Heart right ventricle (tissue), 16 donors: Measurements from ENCODE around the gene ALOX12B. TPM values are rescaled to one million over a fixed set of nuclear protein-coding genes. Genes with fewer than 3 reads are reported as not detected.

Source experiments
- ATAC-seq, 8 donors: fragments of 200-7000 bp; cut with Tn5 transposase; one replicate each; pipeline ENCODE4 v1.9.1; 2020; ENCODE audit warnings: mild to moderate bottlenecking in 8 of 8, moderate library complexity in 8 of 8, moderate number of reproducible peaks in 1 of 8
- DNase-seq, 2 donors: peaks; one replicate each; pipeline ENCODE4 v3.0.0-alpha.2; 2020
- H3K27ac ChIP-seq, 10 donors: fragments of 200-600 bp; sonication (generic) in 2 of 10; one replicate each; pipeline versions ENCODE4 v1.5.0 to v1.8.0; 2020 to 2022; ENCODE audit warnings: mild to moderate bottlenecking in 3 of 10
- H3K27me3 ChIP-seq, 7 donors: fragments of 200-600 bp; one replicate each; pipeline ENCODE4 v1.8.0; 2021 to 2022; ENCODE audit warnings: mild to moderate bottlenecking in 2 of 7
- H3K36me3 ChIP-seq, 9 donors: fragments of 200-600 bp; sonication (generic) in 1 of 9; one replicate each; pipeline versions ENCODE4 v1.5.0 to v1.8.0; 2020 to 2022; ENCODE audit warnings: mild to moderate bottlenecking in 2 of 9
- H3K4me1 ChIP-seq, 9 donors: fragments of 200-600 bp; sonication (generic) in 1 of 9; one replicate each; pipeline versions ENCODE4 v1.5.0 to v1.8.0; 2020 to 2022; ENCODE audit warnings: mild to moderate bottlenecking in 4 of 9
- H3K4me3 ChIP-seq, 10 donors: fragments of 200-600 bp; sonication (generic) in 2 of 10; one replicate each; pipeline versions ENCODE4 v1.5.0 to v1.8.0; 2020 to 2022; ENCODE audit warnings: mild to moderate bottlenecking in 7 of 10, moderate library complexity in 2 of 10
- H3K9me3 ChIP-seq, 11 donors: fragments of 200-600 bp in 10 of 11; sonication (generic) in 2 of 11; one replicate each; pipeline versions ENCODE4 v1.5.0 to v1.8.0; 2013 to 2022; ENCODE audit warnings: mild to moderate bottlenecking in 2 of 11, control low read depth in 1 of 11, moderate library complexity in 1 of 11
- CTCF ChIP-seq, 9 donors: fragments of 200-600 bp; sonication (generic) in 2 of 9; IDR thresholded peaks; one replicate each; pipeline versions ENCODE4 v1.5.0 to v1.8.0; 2021 to 2022; ENCODE audit warnings: antibody characterized with exemption in 9 of 9, mild to moderate bottlenecking in 5 of 9, moderate library complexity in 1 of 9
- WGBS, 2 donors: extraction: QIAGEN DNeasy Blood & Tissue Kit; methylation state at CpG; one replicate each; pipeline ENCODE4 v1.1.7; 2013; ENCODE audit warnings: inconsistent platforms in 1 of 2; 5-methylcytosine and 5-hydroxymethylcytosine counted together
- intact Hi-C, 10 donors: fragments of 100-400 bp; cut with DNase I; formaldehyde crosslinking; loops; one replicate each; pipeline versions ENCODE4 v1.11.1 to v1.14.2; 2022
- polyA plus RNA-seq, 2 donors: library from polyadenylated mRNA; stranded (reverse); fragments of 200-250 nt; gene quantifications; one replicate each; pipeline ENCODE4 v1.2.3, GENCODE V29; 2013
- total RNA-seq, 10 donors: library from RNA; stranded (reverse); fragmentation: NEBNext Ultra II Directional in 3 of 10; extraction: Animal tissue kit (Norgen Biotek cat#: 25700) in 3 of 10; gene quantifications; one replicate each; pipeline versions ENCODE4 v1.2.1 to v1.2.4, GENCODE V29; 2021 to 2023
- donor health status: Arrhythmogenic right ventricular cardiomyopathy.
- donor health status: ischemic (EF 13 %, LVEDD 7.1; RV severe dilation, severe dysfunction).
- donor health status: healthy with polysubstance abuse.
- donor health status: DM: no; HTN: yes; CAD: no.
- donor health status: DM: no; HTN: no; CAD: no.
- donor health status: ischemic (EF 25% LVEDD 6.9; RV normal size, moderate dysfunction).
- donor health status: ischemic (EF 25% LVEDD 5.7; RV mildly dilated, moderate dysfunction).
- donor health status: healthy.
- donor health status: DM: yes; HTN: yes; CAD: no.
- donor health status: Ischemic cardiomyopathy.
- donor health status: ischemic (EF 35%, LVEDD 5.7; RV mildly dilated, moderate dysfunction).
- donor health status: nonischemic (EF 11% LVEDD 7.7; RV severe dilation, severe dysfunction).
- donor health status: DM: yes; HTN: yes; CAD: no.
- donor health status: PGD.
- donor health status: ischemic (EF 29% LVEDD 5.4; RV normal size, mild dysfunction).
- donor health status: nonischemic (EF 23%, LVEDD 6.1; RV moderate dilation, normal function).

The ALOX12B gene
- total and polyA plus RNA-seq, 12 donors: not detected

DNA sequence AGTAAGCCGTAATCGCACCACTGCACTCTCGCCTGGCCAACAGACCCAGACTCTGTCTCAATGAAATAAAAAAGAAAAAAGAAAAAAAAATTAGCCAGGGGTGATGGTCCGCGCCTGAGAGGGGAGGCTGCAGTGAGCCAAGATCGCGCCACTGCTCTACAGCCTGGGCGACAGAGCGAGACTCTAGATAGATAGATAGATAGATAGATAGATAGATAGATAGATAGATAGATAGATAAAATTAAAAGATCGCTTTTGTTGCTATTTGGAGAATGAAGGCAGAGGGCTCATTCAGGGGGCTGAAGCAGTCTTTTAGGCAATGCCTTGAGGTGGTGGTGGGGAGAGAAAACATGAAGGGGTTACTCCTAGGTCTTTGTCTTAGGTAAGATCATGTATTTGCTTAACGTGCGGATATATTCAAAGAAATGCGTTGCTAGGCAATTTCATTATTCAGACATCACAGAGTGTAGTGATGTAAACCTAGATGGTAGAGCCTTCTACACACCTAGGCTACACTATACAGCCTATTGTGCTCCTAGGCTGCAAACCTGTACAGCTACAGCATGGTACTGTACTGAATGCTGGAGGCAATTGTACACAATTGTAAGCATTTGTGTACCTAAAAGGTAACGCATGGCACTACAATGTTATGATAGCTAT lies 40.7 kb upstream of the ALOX12B start:
- Histone ChIP-seq H3K27me3 (peaks cover 0 to 69% (median 15%) of the 10 kb centered on the region in 7 donors), H3K27ac (no peak overlapping the region), H3K4me1 (peaks cover 13 to 41% (median 38%) of the 10 kb centered on the region in 9 donors), H3K36me3 (no peaks in the 10 kb centered on the region), H3K9me3 (no peaks in the 10 kb centered on the region), H3K4me3 (no peak overlapping the region)
- DNase-seq: no peak
- ATAC-seq: no peak
- no peak for TF ChIP-seq CTCF (IDR thresholded peaks at IDR 0.05)
- intact Hi-C loops: loop anchor here in 5 of 10 donors (5.0 to 10.0 kb wide), 4 partner anchors 34 to 97 kb away; partner anchors contain the start of gene VAMP2 (in 1 of the 5)
- WGBS, 2 donors: 83% methylated on average over 14 of the region's 14 CpGs

DNA sequence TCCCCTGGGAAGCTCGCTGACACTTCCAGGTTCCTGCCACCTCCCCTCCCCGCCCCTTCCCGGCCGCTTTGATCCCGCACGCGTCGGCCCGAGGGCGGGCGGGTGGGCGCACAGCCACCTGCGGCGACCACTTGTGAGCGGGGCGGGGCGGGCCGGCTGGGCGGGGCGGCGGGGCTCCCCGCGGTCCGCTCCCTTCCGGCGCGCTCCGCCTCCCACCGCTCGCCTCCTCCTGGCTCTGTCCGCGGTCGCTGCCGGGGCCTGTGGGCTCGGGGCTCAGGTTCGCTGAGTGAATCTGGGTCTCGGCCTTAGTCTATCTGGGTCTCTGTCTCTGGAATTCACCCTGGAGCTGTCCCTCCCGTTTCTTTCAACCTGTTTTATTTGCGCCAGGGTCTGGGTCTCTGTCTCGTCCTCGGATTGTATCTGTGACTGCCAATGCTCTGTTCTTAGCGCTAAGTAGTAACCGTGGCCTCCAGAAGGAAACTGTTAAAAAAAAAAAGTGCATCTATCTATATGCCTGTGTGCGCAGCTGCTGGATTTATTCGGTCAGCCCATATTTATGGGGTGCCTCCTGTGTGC lies 39.1 kb upstream of the ALOX12B start:
- WGBS, 2 donors: 0% methylated on average over 20 to 45 of the region's 45 CpGs
- Histone ChIP-seq H3K9me3 (no peaks in the 10 kb centered on the region), H3K27me3 (peaks cover 0 to 85% (median 17%) of the 10 kb centered on the region in 7 donors), H3K36me3 (no peaks in the 10 kb centered on the region), H3K4me3 (peak overlapping the region; percentile 40 to 91 (median 70)), H3K4me1 (peaks cover 17 to 58% (median 55%) of the 10 kb centered on the region in 9 donors), H3K27ac (peak overlapping the region in 9 of 10 donors; percentile 51 to 82 (median 64))
- peak; percentile 42 to 63 for DNase-seq
- intact Hi-C loops: loop anchor here in 5 of 10 donors (5.0 to 10.0 kb wide), 4 partner anchors 36 to 98 kb away; partner anchors contain the start of gene VAMP2 (in 1 of the 5)
- TF ChIP-seq CTCF (IDR thresholded peaks at IDR 0.05): peak in 1 of 9 donors; percentile 9
- ATAC-seq: peak; percentile 42 to 71 (median 51)

- H3K4me1 ChIP-seq: peaks cover 20 to 63% (median 60%) of the 10 kb centered on the region in 9 donors
- H3K36me3 ChIP-seq: no peaks in the 10 kb centered on the region
- H3K27me3 ChIP-seq: peaks cover 0 to 91% (median 17%) of the 10 kb centered on the region in 7 donors
- H3K4me3 ChIP-seq: peak overlapping the region; percentile 40 to 91 (median 70)
- 0 to 1% methylated on average over 35 of the region's 35 CpGs for WGBS, 2 donors
- peak in 2 of 8 donors; percentile 2 to 8 for ATAC-seq
- DNase-seq: peak in 1 of 2 donors; percentile 28
- peak overlapping the region in 9 of 10 donors; percentile 51 to 82 (median 64) for H3K27ac ChIP-seq
- TF ChIP-seq CTCF (IDR thresholded peaks at IDR 0.05): no peak
- intact Hi-C loops: loop anchor here in 7 of 10 donors (1.0 to 10.0 kb wide), 6 partner anchors 36 to 99 kb away; partner anchors contain the start of gene VAMP2 (in 1 of the 7)
- H3K9me3 ChIP-seq: no peaks in the 10 kb centered on the region
Observed at GRCh38 chr17:8125947-8126490, 38.5 kb upstream of the ALOX12B start.
